HepG2 (cell line): ENCODE results near the gene PTPN3. TPM values are rescaled to one million over a fixed set of nuclear protein-coding genes. Genes with fewer than 3 reads are reported as not detected.

Experiments
- ATAC-seq: fragments of 200-7000 bp; cut with Tn5 transposase; 3 replicates; pipeline ENCODE4 v1.9.1; 2020; ENCODE audit warnings: mild to moderate bottlenecking, moderate library complexity
- BruUV-seq: library from RNA; stranded (reverse); fragments of 400-500 nt; replicated peaks from 2 replicates; lab custom pipeline; 2021; lab: Mats Ljungman, UMichigan
- CTCF ChIA-PET: fragments of 300-600 bp; formaldehyde crosslinking; extraction: SDS; loops from one replicate; lab custom pipeline; 2021; ENCODE audit warnings: low total read pairs, inconsistent platforms, low intra/inter-chr PET ratio; lab: Yijun Ruan, JAX
- POLR2A ChIA-PET: fragments of 350-600 bp; sonication (Branson Sonifier 250); formaldehyde crosslinking; loops from one replicate; lab custom pipeline; 2020; ENCODE audit warnings: antibody characterized with exemption, inconsistent platforms; lab: Yijun Ruan, JAX
- DNase-seq: peaks from one replicate; pipeline ENCODE4 v3.0.0-alpha.2; 2015; ENCODE audit warnings: low spot score
- FAIRE-seq: peaks from 3 replicates; lab custom pipeline; 2011; peaks lifted over from hg19 to GRCh38; lab: Jason Lieb, UNC
- H2AFZ ChIP-seq: one replicate; pipeline ENCODE4 v1.6.1; 2011; ENCODE audit warnings: low read length, inconsistent platforms
- H3K27ac ChIP-seq: fragments of 300-600 bp; 3 replicates; pipeline ENCODE4 v1.8.0; 2011; ENCODE audit warnings: mixed run types, mild to moderate bottlenecking, mixed read lengths, low read length, inconsistent platforms; ENCODE audit not compliant: insufficient read depth; ENCODE audit errors: extremely low read length
- H3K27me3 ChIP-seq, 2 experiments: fragments of 200-600 bp in 1 of 2; 2 replicates in 1 of 2; 3 replicates in 1 of 2; pipeline versions ENCODE4 v1.6.0 to v1.8.0; 2011; ENCODE audit warnings: low read length in 2 of 2, mild to moderate bottlenecking in 2 of 2, moderate library complexity in 2 of 2, inconsistent platforms in 1 of 2; ENCODE audit not compliant: insufficient read depth in 2 of 2, control insufficient read depth in 1 of 2
- H3K36me3 ChIP-seq, 2 experiments: fragments of 200-600 bp in 1 of 2; replicated peaks in 1 of 2; 2 replicates in 1 of 2; 3 replicates in 1 of 2; pipeline versions ENCODE4 v1.5.1 to v1.8.0; 2011; ENCODE audit warnings: low read length in 2 of 2, inconsistent platforms in 1 of 2; ENCODE audit not compliant: insufficient read depth in 2 of 2, control insufficient read depth in 1 of 2
- H3K4me1 ChIP-seq: 2 replicates; pipeline ENCODE4 v1.5.1; 2012; ENCODE audit warnings: low read length, inconsistent platforms; ENCODE audit not compliant: insufficient read depth
- H3K4me2 ChIP-seq: 2 replicates; pipeline ENCODE4 v1.6.0; 2011; ENCODE audit warnings: low read depth, low read length, inconsistent platforms
- H3K4me3 ChIP-seq, 3 experiments: fragments of 200-600 bp in 1 of 3; sonication (generic), shearing (Covaris generic) in 1 of 3; replicated peaks in 1 of 3; 2 replicates each; pipeline ENCODE4 v1.5.1; 2011 to 2016; ENCODE audit warnings: low read length in 3 of 3, inconsistent platforms in 2 of 3, low read depth in 2 of 3, mild to moderate bottlenecking in 2 of 3, control low read depth in 1 of 3, mixed read lengths in 1 of 3; ENCODE audit not compliant: insufficient read depth in 1 of 3
- H3K79me2 ChIP-seq: one replicate; pipeline ENCODE4 v1.6.1; 2011; ENCODE audit warnings: low read length, inconsistent platforms; ENCODE audit not compliant: insufficient read depth
- H3K9ac ChIP-seq: 2 replicates; pipeline ENCODE4 v1.6.0; 2011; ENCODE audit warnings: mild to moderate bottlenecking, low read depth, low read length, inconsistent platforms; ENCODE audit not compliant: insufficient read depth
- H3K9me3 ChIP-seq: 2 replicates; pipeline ENCODE4 v1.5.1; 2012; ENCODE audit warnings: mild to moderate bottlenecking, low read length
- H4K20me1 ChIP-seq: 2 replicates; pipeline ENCODE4 v1.6.0; 2011; ENCODE audit warnings: inconsistent platforms, mild to moderate bottlenecking, low read length, moderate library complexity; ENCODE audit not compliant: insufficient read depth
- BORCS8-MEF2B ChIP-seq: sonication (generic); formaldehyde crosslinking; IDR thresholded peaks from 2 replicates; pipeline ENCODE4 v1.8.0; 2022; ENCODE audit warnings: mild to moderate bottlenecking, missing genetic modification reagents
- CCAR2 ChIP-seq: fragments of 200-400 bp; formaldehyde crosslinking; optimal IDR thresholded peaks from 2 replicates; pipeline ENCODE3; 2018; ENCODE audit warnings: low read depth, mild to moderate bottlenecking, low read length, moderate library complexity
- CREB1 ChIP-seq, 2 experiments: fragments of 450-650 bp in 1 of 2; IDR thresholded peaks; 2 replicates each; pipeline ENCODE4 v1.6.1; 2016 to 2017; ENCODE audit warnings: control low read depth in 1 of 2, mild to moderate bottlenecking in 1 of 2, missing compliant biosample characterization in 1 of 2, missing genetic modification characterization in 1 of 2
- FOXJ3 ChIP-seq: sonication (generic); formaldehyde crosslinking; IDR thresholded peaks from 2 replicates; pipeline ENCODE4 v1.4.0; 2020; ENCODE audit warnings: missing genetic modification reagents, mild to moderate bottlenecking, borderline replicate concordance
- FOXM1 ChIP-seq: sonication (generic); formaldehyde crosslinking; IDR thresholded peaks from 2 replicates; pipeline ENCODE4 v1.5.0; 2020; ENCODE audit warnings: missing genetic modification reagents
- JARID2 ChIP-seq: sonication (generic); formaldehyde crosslinking; IDR thresholded peaks from 2 replicates; pipeline ENCODE4 v1.8.1; 2023; ENCODE audit warnings: missing genetic modification reagents, inconsistent platforms; ENCODE audit not compliant: insufficient replicate concordance
- MAFG ChIP-seq: sonication (generic); formaldehyde crosslinking; IDR thresholded peaks from 2 replicates; pipeline ENCODE4 v1.5.1; 2020; ENCODE audit warnings: mild to moderate bottlenecking, missing genetic modification reagents
- MTA1 ChIP-seq: sonication (generic); formaldehyde crosslinking; IDR thresholded peaks from 2 replicates; pipeline ENCODE4 v1.4.0; 2020; ENCODE audit warnings: missing genetic modification reagents, mild to moderate bottlenecking, borderline replicate concordance
- NCOA5 ChIP-seq: sonication (generic); formaldehyde crosslinking; IDR thresholded peaks from 2 replicates; pipeline ENCODE4 v1.4.0; 2020; ENCODE audit warnings: missing genetic modification reagents
- SIN3B ChIP-seq: fragments of 150-350 bp; IDR thresholded peaks from 2 replicates; pipeline ENCODE4 v1.6.1; 2014; ENCODE audit warnings: low read length
- SMYD3 ChIP-seq: sonication (generic); formaldehyde crosslinking; IDR thresholded peaks from 2 replicates; pipeline ENCODE4 v1.8.1; 2023; ENCODE audit warnings: mild to moderate bottlenecking, missing genetic modification reagents
- TEAD2 ChIP-seq: sonication (generic); formaldehyde crosslinking; IDR thresholded peaks from 2 replicates; pipeline ENCODE4 v1.9.0; 2021; ENCODE audit warnings: missing genetic modification reagents
- XBP1 ChIP-seq: sonication (generic); formaldehyde crosslinking; IDR thresholded peaks from 2 replicates; pipeline ENCODE4 v1.5.0; 2020; ENCODE audit warnings: missing genetic modification reagents
- ZNF510 ChIP-seq: sonication (generic); formaldehyde crosslinking; IDR thresholded peaks from 2 replicates; pipeline ENCODE4 v1.4.0; 2020; ENCODE audit warnings: low read depth, mild to moderate bottlenecking, missing genetic modification reagents
- ZNF577 ChIP-seq: sonication (generic); formaldehyde crosslinking; IDR thresholded peaks from 2 replicates; pipeline ENCODE4 v1.4.0; 2020; ENCODE audit warnings: mild to moderate bottlenecking, low read depth, missing genetic modification reagents, borderline replicate concordance
- ZNF709 ChIP-seq: sonication (generic); formaldehyde crosslinking; IDR thresholded peaks from 2 replicates; pipeline ENCODE4 v1.5.0; 2020; ENCODE audit warnings: mild to moderate bottlenecking, missing genetic modification reagents
- WGBS: methylation state at CpG from one replicate; pipeline ENCODE4 v1.1.6; 2017; ENCODE audit warnings: low lambda C conversion rate; 5-methylcytosine and 5-hydroxymethylcytosine counted together
- in situ Hi-C: cut with HindIII; loops from 2 replicates; pipeline ENCODE4 v1.10.0; 2017; ENCODE audit warnings: low pct_unique_long_range_greater_than_20kb; ENCODE audit not compliant: extremely low pct_ligation_motif_present
- intact Hi-C: fragments of 100-400 bp; cut with micrococcal nuclease; formaldehyde crosslinking; loops from one replicate; pipeline ENCODE4 v1.10.0; 2022; ENCODE audit not compliant: unreplicated experiment
- polyA plus RNA-seq, 8 experiments: library from polyadenylated mRNA; depleted of rRNA in 3 of 8; stranded (reverse) in 7 of 8; unstranded in 1 of 8; fragments of >200 nt; fragmentation: Illumina TruSeq in 4 of 8; extraction: Trizol in 4 of 8; gene quantifications; 2 replicates each; pipeline versions ENCODE4 v1.2.1 to v1.2.3, GENCODE V29; 2011 to 2016; ENCODE audit warnings: low read depth in 4 of 8, missing spikeins in 1 of 8, mixed read lengths in 1 of 8; ENCODE audit not compliant: insufficient read depth in 1 of 8
- total RNA-seq, 5 experiments: library from RNA; depleted of rRNA; stranded (reverse); fragments of >200 nt; fragmentation: Illumina TruSeq; extraction: Trizol; gene quantifications; 2 replicates each; pipeline ENCODE4 v1.2.3, GENCODE V29; 2016; ENCODE audit warnings: low read depth in 1 of 5
- TF ChIP-seq, protein P1 (sequence below): sonication (generic); formaldehyde crosslinking; IDR thresholded peaks from 2 replicates; pipeline ENCODE4 v1.4.0; 2020; ENCODE audit warnings: missing genetic modification reagents
- TF ChIP-seq, protein P2 (sequence below): IDR thresholded peaks from 2 replicates; pipeline ENCODE4 v1.6.1; 2016; ENCODE audit warnings: missing compliant biosample characterization, missing genetic modification reagents, borderline replicate concordance

The PTPN3 gene
- total and polyA plus RNA-seq, 2 of the 13 experiments (the other 11 are each of a cell fraction or from before 2014, with no cell fraction given), result 5.6 to 20.5 TPM

DNA sequence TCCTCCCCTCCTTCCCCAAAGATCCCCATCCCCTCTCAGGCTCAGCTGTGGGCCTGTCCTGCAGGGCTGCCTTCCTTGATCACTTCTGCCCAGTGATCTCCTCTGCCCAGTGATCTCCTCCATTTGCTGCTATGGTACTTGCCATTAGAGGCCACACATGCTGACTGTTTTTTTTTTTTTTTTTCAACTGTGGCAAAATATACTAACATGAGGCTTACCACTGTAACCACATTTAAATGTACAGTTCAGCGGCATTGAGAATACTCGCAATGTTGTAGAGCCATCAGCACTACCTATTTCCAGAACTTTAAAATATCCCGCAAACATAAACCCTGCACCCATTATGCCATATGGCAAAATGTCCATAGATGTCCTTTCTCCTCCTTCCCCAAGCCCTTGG, 115.5 kb downstream of the PTPN3 start:
- ChIA-PET POLR2A (no interaction called here), CTCF (no interaction called here)
- H3K27ac ChIP-seq, result no peak overlapping the region
- TF ChIP-seq SIN3B (no peak), BORCS8-MEF2B (CRISPR knock-in tag) (no peak), MAFG (CRISPR knock-in tag) (no peak), SMYD3 (CRISPR knock-in tag) (no peak), FOXJ3 (CRISPR knock-in tag) (no peak), ZNF709 (CRISPR knock-in tag) (no peak), FOXM1 (CRISPR knock-in tag) (no peak), CREB1 (IDR thresholded peaks at IDR 0.05) (no peak), CREB1 (CRISPR knock-in tag; IDR thresholded peaks at IDR 0.05) (no peak)
- no peak overlapping the region for H3K4me2 ChIP-seq
- no peaks in the 10 kb centered on the region for H3K27me3 ChIP-seq
- intact Hi-C loops, result no loop called here
- ATAC-seq, result no peak
- H2AFZ ChIP-seq, result no peak overlapping the region
- no peaks in the 10 kb centered on the region for H3K4me1 ChIP-seq
- no peaks in the 10 kb centered on the region for H3K9me3 ChIP-seq
- H3K9ac ChIP-seq, result no peak overlapping the region
- no peak for FAIRE-seq
- 0 out of 2 replicates have a peak, but pooled peaks cover 2% of the 10 kb centered on the region for H4K20me1 ChIP-seq
- in situ Hi-C loops, result no loop called here
- no peak for DNase-seq
- H3K4me3 ChIP-seq, result no peak overlapping the region
- 96% methylated on average over 3 of the region's 3 CpGs for WGBS
- no TSS peak for BruUV-seq
- H3K79me2 ChIP-seq, result no peaks in the 10 kb centered on the region
- peaks cover 24 to 55% of the 10 kb centered on the region in 2 experiments; a peak in 4 of 5 replicates for H3K36me3 ChIP-seq

DNA sequence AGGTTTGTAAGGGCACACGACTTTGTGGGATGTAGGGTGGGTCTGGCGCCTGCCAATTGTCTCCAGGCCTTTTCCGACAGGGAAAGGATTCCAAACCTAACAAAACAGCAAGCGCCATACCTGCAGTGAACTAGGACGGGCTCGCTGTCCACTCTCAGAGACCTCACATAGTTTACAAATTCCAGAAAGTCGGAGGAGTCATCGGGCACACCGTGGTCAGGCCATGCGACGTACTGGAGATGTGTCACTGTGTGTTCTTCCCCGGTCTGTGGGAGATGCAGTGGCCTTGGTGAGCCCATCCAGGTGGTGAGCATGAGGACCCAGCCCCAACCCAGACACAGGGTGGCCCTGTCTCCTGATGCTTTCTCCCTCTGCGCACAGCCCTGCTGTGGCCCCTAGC, 115.9 kb downstream of the PTPN3 start:
- H3K9me3 ChIP-seq, result no peaks in the 10 kb centered on the region
- DNase-seq (no peak), FAIRE-seq (no peak), ATAC-seq (no peak)
- no peaks in the 10 kb centered on the region for H3K27me3 ChIP-seq
- 0 out of 2 replicates have a peak, but pooled peaks cover 2% of the 10 kb centered on the region for H4K20me1 ChIP-seq
- H3K4me2 ChIP-seq, result no peak overlapping the region
- POLR2A ChIA-PET, result no interaction called here
- intact Hi-C loops (no loop called here), in situ Hi-C loops (no loop called here)
- no peak overlapping the region for H3K4me3 ChIP-seq
- H3K36me3 ChIP-seq, result peaks cover 20 to 52% of the 10 kb centered on the region in 2 experiments; a peak in 4 of 5 replicates
- no peaks in the 10 kb centered on the region for H3K79me2 ChIP-seq
- WGBS, result 93% methylated on average over 7 of the region's 13 CpGs
- no TSS peak for BruUV-seq
- no peak overlapping the region for H3K27ac ChIP-seq
- CTCF ChIA-PET, result no interaction called here
- H2AFZ ChIP-seq, result no peak overlapping the region
- H3K9ac ChIP-seq, result no peak overlapping the region
- H3K4me1 ChIP-seq, result no peaks in the 10 kb centered on the region
- TF ChIP-seq ZNF510 (CRISPR knock-in tag), result no peak
- TF ChIP-seq ZNF577 (CRISPR knock-in tag), result no peak
- no peak for TF ChIP-seq JARID2 (CRISPR knock-in tag)
- no peak for TF ChIP-seq XBP1 (CRISPR knock-in tag)
- no peak for TF ChIP-seq MTA1 (CRISPR knock-in tag)
- TF ChIP-seq NCOA5 (CRISPR knock-in tag), result no peak
- no peak for TF ChIP-seq TEAD2
- TF ChIP-seq CCAR2, result no peak
- TF ChIP-seq, protein P1, sequence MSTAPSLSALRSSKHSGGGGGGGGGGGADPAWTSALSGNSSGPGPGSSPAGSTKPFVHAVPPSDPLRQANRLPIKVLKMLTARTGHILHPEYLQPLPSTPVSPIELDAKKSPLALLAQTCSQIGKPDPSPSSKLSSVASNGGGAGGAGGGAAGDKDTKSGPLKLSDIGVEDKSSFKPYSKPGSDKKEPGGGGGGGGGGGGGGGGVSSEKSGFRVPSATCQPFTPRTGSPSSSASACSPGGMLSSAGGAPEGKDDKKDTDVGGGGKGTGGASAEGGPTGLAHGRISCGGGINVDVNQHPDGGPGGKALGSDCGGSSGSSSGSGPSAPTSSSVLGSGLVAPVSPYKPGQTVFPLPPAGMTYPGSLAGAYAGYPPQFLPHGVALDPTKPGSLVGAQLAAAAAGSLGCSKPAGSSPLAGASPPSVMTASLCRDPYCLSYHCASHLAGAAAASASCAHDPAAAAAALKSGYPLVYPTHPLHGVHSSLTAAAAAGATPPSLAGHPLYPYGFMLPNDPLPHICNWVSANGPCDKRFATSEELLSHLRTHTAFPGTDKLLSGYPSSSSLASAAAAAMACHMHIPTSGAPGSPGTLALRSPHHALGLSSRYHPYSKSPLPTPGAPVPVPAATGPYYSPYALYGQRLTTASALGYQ, result no peak
- TF ChIP-seq, protein P2, sequence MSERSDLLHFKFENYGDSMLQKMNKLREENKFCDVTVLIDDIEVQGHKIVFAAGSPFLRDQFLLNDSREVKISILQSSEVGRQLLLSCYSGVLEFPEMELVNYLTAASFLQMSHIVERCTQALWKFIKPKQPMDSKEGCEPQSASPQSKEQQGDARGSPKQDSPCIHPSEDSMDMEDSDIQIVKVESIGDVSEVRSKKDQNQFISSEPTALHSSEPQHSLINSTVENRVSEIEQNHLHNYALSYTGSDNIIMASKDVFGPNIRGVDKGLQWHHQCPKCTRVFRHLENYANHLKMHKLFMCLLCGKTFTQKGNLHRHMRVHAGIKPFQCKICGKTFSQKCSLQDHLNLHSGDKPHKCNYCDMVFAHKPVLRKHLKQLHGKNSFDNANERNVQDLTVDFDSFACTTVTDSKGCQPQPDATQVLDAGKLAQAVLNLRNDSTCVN, result no peak
